ENCODE measurements around the gene GLRA1. TPM values are rescaled to one million over a fixed set of nuclear protein-coding genes. Genes with fewer than 3 reads are reported as not detected.

The GLRA1 gene
- polyA plus RNA-seq, 1 donor (not counting 4 experiments of a cell fraction or from before 2014, with no cell fraction given): not detected

GRCh38 chr5:151780348-151780747 is 144.3 kb downstream of the GLRA1 start:
- Histone ChIP-seq H4K20me1 (ENCODE audit: control insufficient read depth, extremely low read depth, insufficient read depth, low read length) (peaks cover 63% of the 10 kb centered on the region), H3K4me1 (ENCODE audit: control insufficient read depth, extremely low read depth, insufficient read depth, low read length) (peaks cover 5% of the 10 kb centered on the region), H3K4me3 (ENCODE audit: control insufficient read depth in 2 of 3, extremely low read depth in 1 of 3, insufficient read depth in 2 of 3, low read depth in 1 of 3, low read length in 3 of 3) (no peak overlapping the region), H3K9ac (ENCODE audit: control insufficient read depth, extremely low read depth, insufficient read depth, low read length) (no peak overlapping the region), H2AFZ (ENCODE audit: control insufficient read depth, low read length) (no peak overlapping the region), H3K36me3 (ENCODE audit: control insufficient read depth in 2 of 2, extremely low read depth in 1 of 2, insufficient read depth in 2 of 2, low read length in 2 of 2) (peaks cover 2 to 14% of the 10 kb centered on the region in 2 experiments), H3K9me1 (ENCODE audit: control insufficient read depth, extremely low read depth, insufficient read depth, low read length) (peaks cover 5% of the 10 kb centered on the region), H3K4me2 (ENCODE audit: control insufficient read depth, extremely low read depth, insufficient read depth, low read depth, low read length) (no peak overlapping the region), H3K27me3 (ENCODE audit: control insufficient read depth, extremely low read depth, insufficient read depth, low read length) (no peaks in the 10 kb centered on the region), H3K27ac (ENCODE audit: control insufficient read depth, insufficient read depth, low read length) (no peak overlapping the region), H3K79me2 (ENCODE audit: control insufficient read depth, insufficient read depth, low read length) (peaks cover 100% of the 10 kb centered on the region), H3K9me3 (ENCODE audit: control insufficient read depth, low read depth, low read length) (no peaks in the 10 kb centered on the region)
- DNase-seq (ENCODE audit: low read depth, low spot score) (no peak), FAIRE-seq (no peak)
- no peak for TF ChIP-seq EZH2 (IDR thresholded peaks at IDR 0.05; ENCODE audit: low read length)
- dilution Hi-C loops (cut with MboI; ENCODE audit: extremely low pct_ligation_motif_present, low sequenced_read_pairs): no loop called here

GRCh38 chr5:151779531-151780125 is 145.0 kb downstream of the GLRA1 start:
- Histone ChIP-seq H3K36me3 (ENCODE audit: control insufficient read depth in 2 of 2, extremely low read depth in 1 of 2, insufficient read depth in 2 of 2, low read length in 2 of 2) (peaks cover 2 to 14% of the 10 kb centered on the region in 2 experiments), H3K9me3 (ENCODE audit: control insufficient read depth, low read depth, low read length) (no peaks in the 10 kb centered on the region), H3K27ac (ENCODE audit: control insufficient read depth, insufficient read depth, low read length) (no peak overlapping the region), H3K4me2 (ENCODE audit: control insufficient read depth, extremely low read depth, insufficient read depth, low read depth, low read length) (no peak overlapping the region), H2AFZ (ENCODE audit: control insufficient read depth, low read length) (no peak overlapping the region), H3K27me3 (ENCODE audit: control insufficient read depth, extremely low read depth, insufficient read depth, low read length) (no peaks in the 10 kb centered on the region), H3K9me1 (ENCODE audit: control insufficient read depth, extremely low read depth, insufficient read depth, low read length) (peaks cover 5% of the 10 kb centered on the region), H3K4me3 (ENCODE audit: control insufficient read depth in 2 of 3, extremely low read depth in 1 of 3, insufficient read depth in 2 of 3, low read depth in 1 of 3, low read length in 3 of 3) (no peak overlapping the region), H3K9ac (ENCODE audit: control insufficient read depth, extremely low read depth, insufficient read depth, low read length) (no peak overlapping the region), H4K20me1 (ENCODE audit: control insufficient read depth, extremely low read depth, insufficient read depth, low read length) (peaks cover 62% of the 10 kb centered on the region), H3K79me2 (ENCODE audit: control insufficient read depth, insufficient read depth, low read length) (peaks cover 100% of the 10 kb centered on the region), H3K4me1 (ENCODE audit: control insufficient read depth, extremely low read depth, insufficient read depth, low read length) (peaks cover 13% of the 10 kb centered on the region)
- no peak for TF ChIP-seq CTCF (optimal IDR thresholded peaks at IDR 0.05 in 1 of 3, IDR thresholded peaks at IDR 0.05 in 1 of 3, conservative IDR thresholded peaks at IDR 0.05 in 1 of 3; ENCODE audit: extremely low read depth in 1 of 3, insufficient read depth in 2 of 3, low read length in 3 of 3)
- TF ChIP-seq EZH2 (IDR thresholded peaks at IDR 0.05; ENCODE audit: low read length): no peak
- FAIRE-seq (no peak), DNase-seq (ENCODE audit: low read depth, low spot score) (no peak)
- dilution Hi-C loops (cut with MboI; ENCODE audit: extremely low pct_ligation_motif_present, low sequenced_read_pairs): no loop called here
